Pulmonary artery endothelial cell (primary cell): Measurements from ENCODE around the gene ZNF474. TPM values are rescaled to one million over a fixed set of nuclear protein-coding genes. Genes with fewer than 3 reads are reported as not detected.

Source experiments
- DNase-seq: peaks from one replicate; pipeline ENCODE4 v3.0.0-alpha.2; 2011; ENCODE audit warnings: low read depth, low spot score
- total RNA-seq: library from RNA; depleted of rRNA; stranded (reverse); fragments of >200 nt; gene quantifications from 2 replicates; pipeline ENCODE4 v1.2.3, GENCODE V29; 2014

Gene ZNF474
- total RNA-seq, 1 donor from 2014 or later: 0.07 TPM

GRCh38 chr5:122153230-122153629 is 23.9 kb downstream of the ZNF474 start:
- DNase-seq: no peak

GRCh38 chr5:122153774-122154173 is 24.4 kb downstream of the ZNF474 start:
- DNase-seq: no peak

GRCh38 chr5:122154491-122154890 is 25.1 kb downstream of the ZNF474 start:
- DNase-seq: no peak

- DNase-seq: peak; percentile 1
These were observed 25.6 kb downstream of the ZNF474 start for GRCh38 chr5:122154910-122155309.

GRCh38 chr5:122155546-122155945 is 26.2 kb downstream of the ZNF474 start:
- no peak for DNase-seq

GRCh38 chr5:122156724-122157325 is 27.5 kb downstream of the ZNF474 start:
- DNase-seq: no peak

- DNase-seq: no peak
These were observed 32.8 kb downstream of the ZNF474 start for GRCh38 chr5:122162100-122162638.

- DNase-seq: no peak
These were observed 34.0 kb downstream of the ZNF474 start for GRCh38 chr5:122163121-122164069.

- no peak for DNase-seq
These were observed 34.7 kb downstream of the ZNF474 start for GRCh38 chr5:122164070-122164435.

GRCh38 chr5:122164831-122165558 is 35.6 kb downstream of the ZNF474 start:
- no peak for DNase-seq

- no peak for DNase-seq
These were observed 36.3 kb downstream of the ZNF474 start for GRCh38 chr5:122165559-122166078.

GRCh38 chr5:122169350-122170103 is 40.2 kb downstream of the ZNF474 start:
- DNase-seq: no peak

GRCh38 chr5:122170620-122171019 is 41.3 kb downstream of the ZNF474 start:
- peak; percentile 8 for DNase-seq

- DNase-seq: no peak
These were observed 42.9 kb downstream of the ZNF474 start for GRCh38 chr5:122172207-122172606.

- no peak for DNase-seq
These were observed 44.4 kb downstream of the ZNF474 start for GRCh38 chr5:122173474-122174415.

GRCh38 chr5:122175091-122175490 is 45.7 kb downstream of the ZNF474 start:
- DNase-seq: no peak

- no peak for DNase-seq
These were observed 46.5 kb downstream of the ZNF474 start for GRCh38 chr5:122175852-122176251.

GRCh38 chr5:122177161-122177560 is 47.8 kb downstream of the ZNF474 start:
- no peak for DNase-seq

- DNase-seq: no peak
These were observed 50.4 kb downstream of the ZNF474 start for GRCh38 chr5:122179701-122180100.
